ENCODE measurements around the gene SULF2. TPM values are rescaled to one million over a fixed set of nuclear protein-coding genes. Genes with fewer than 3 reads are reported as not detected.
"Not testable (repeated sequence)": the region's sequence is repeated elsewhere in the genome, so short reads cannot be mapped to it uniquely, and the experiment has no call there.

SULF2 gene
- total RNA-seq: 34.7 TPM
- 40.3 TPM for polyA plus RNA-seq

DNA sequence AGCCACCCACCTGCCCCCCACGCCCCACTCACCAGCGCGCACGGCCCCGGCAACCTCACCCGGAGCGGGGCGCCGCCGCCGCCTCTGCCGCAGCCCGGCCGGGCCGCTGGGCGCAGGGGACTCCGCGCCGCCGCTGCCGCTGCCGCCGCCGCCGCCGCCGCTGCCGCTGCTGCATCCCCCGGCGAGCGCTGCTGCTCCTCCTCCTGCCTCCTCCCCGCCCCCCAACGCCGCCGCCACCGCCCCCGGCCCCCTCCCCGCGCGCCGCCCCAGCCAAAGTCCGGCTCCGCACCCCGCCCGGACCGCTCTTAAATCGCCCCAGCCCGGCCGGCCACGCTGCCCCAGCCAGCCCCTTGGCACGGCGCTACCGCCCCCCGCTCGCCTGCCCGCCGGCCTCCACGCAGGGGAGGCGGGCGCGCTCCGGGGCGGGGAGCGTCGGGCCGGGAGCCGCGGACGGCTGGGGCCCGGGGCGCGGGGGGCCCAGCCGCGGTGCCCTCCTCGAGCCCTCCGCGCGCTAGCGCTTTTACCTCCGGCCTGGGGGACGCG is at the start of gene SULF2:
SULF2 (minus strand) TSS at position 171 of the 543 bp plus-strand sequence. CDS start 28,118 bp downstream, outside the sequence.
- WGBS: under 1% methylated on average over 73 of the region's 82 CpGs
- no peaks in the 10 kb centered on the region for H3K36me3 ChIP-seq (ENCODE audit: insufficient read depth)
- H3K27ac ChIP-seq (ENCODE audit: low read depth): no peak within 1 kb of the TSS
- peak within 1 kb of the TSS; percentile 48 for H3K4me3 ChIP-seq (ENCODE audit: low read depth, low read length)
- DNase-seq (ENCODE audit: extremely low spot score): no peak
- H3K4me1 ChIP-seq (ENCODE audit: insufficient read depth): no peaks in the 10 kb centered on the region

DNA sequence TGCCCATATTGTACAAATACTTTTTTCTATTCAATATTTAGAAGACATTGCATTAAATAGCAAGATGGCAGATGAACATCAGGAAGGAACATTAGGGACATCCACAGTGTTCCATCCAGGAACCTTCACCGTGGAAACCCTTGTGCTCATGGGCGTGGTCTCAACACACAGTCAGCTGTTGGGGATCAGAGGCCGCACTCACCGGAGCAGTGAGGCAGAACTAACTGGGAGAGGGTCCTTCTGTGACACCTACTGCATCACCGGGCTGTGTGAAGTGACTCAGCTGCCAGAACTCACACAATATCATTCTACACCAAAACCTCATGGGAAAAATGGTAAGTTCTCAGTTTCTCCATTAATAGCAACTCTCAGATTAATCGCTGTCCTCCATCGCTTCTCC is 46.4 kb upstream of the SULF2 start:
- H3K36me3 ChIP-seq (ENCODE audit: insufficient read depth); DNase-seq (ENCODE audit: extremely low spot score); H3K4me1 ChIP-seq (ENCODE audit: insufficient read depth); H3K27ac ChIP-seq (ENCODE audit: low read depth); H3K4me3 ChIP-seq (ENCODE audit: low read depth, low read length): not testable (repeated sequence)
- no CpG with 5 or more reads among the region's 7 CpGs for WGBS

DNA sequence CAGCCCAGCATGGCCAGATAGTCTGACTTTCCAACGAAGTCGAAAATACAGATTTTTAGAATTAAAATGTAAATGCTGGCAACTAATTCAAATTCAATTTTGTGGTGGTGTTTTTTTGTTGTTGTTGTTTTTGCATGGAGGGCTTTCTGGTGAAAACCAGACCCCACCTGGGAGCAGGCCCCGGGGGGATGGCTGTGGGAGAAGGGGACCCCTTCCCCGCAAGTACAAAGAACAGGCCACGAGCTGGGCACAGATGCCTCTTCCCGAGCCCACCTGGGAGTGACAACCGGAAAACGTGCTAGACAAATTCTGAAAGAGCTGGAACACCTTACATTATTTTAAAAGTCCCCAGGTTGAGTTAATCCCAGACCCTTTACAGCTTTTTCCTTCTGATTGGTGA is 41.4 kb upstream of the SULF2 start:
- not testable (repeated sequence) for H3K4me1 ChIP-seq (ENCODE audit: insufficient read depth); H3K27ac ChIP-seq (ENCODE audit: low read depth); H3K4me3 ChIP-seq (ENCODE audit: low read depth, low read length); H3K36me3 ChIP-seq (ENCODE audit: insufficient read depth); DNase-seq (ENCODE audit: extremely low spot score)
- 84% methylated on average over 8 of the region's 8 CpGs for WGBS

DNA sequence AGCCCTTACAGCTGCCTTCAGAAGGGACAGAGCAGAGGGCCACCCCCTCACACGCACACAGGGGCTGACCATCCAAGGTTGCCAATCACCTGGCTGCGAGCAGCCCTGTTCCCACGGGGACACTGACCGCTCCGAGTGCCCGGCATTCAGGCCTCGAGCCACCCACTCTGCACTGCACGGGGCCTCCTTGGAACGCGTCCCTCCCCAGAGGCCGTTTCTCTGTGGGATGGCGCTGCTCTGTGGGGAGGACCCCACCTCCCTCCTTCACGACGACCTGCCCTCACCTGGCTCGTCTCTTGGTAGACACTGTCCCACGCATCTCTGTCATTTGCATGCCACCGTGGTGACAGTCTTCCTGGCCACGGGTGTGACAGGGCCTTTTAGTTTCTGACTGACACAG is 40.7 kb upstream of the SULF2 start:
- 73% methylated on average over 18 of the region's 18 CpGs for WGBS

DNA sequence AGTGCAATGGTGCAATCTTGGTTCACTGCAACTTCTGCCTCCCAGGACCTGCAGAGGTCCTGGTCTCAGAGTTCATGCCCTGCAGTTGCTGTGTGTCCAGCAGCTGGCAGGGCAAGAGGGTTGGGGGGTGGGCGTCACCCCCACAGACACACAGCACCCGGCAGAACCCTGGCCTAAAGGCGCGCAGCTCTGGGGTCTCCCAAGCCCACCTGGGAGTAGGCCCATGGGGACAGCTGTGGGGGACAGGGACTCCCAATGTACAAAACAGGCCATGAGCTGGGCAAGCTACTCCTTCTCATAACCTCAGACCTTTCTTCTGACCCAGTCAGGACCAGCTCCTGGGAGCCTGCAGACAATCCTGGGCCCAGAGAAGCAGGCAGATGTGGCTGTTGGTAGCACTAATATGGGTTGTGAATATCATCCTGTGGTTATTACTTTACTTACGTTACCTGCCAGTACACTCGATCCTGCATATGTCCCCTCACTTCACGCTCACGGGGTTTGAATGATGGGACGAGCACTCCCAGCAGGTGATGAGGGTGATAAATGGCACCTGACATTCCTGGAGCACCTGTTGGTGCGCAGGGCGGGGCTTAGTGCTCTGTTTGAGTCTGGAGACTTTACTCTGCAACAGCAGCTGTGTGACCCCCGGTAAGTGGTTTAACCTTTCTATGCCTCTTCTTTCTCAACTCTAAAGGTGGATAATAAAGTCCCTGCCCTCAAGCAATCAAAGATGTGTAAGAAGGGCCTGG is 39.9 kb upstream of the SULF2 start:
- no peaks in the 10 kb centered on the region for H3K4me1 ChIP-seq (ENCODE audit: insufficient read depth)
- H3K27ac ChIP-seq (ENCODE audit: low read depth): no peak overlapping the region
- no peak overlapping the region for H3K4me3 ChIP-seq (ENCODE audit: low read depth, low read length)
- no peak for DNase-seq (ENCODE audit: extremely low spot score)
- no peaks in the 10 kb centered on the region for H3K36me3 ChIP-seq (ENCODE audit: insufficient read depth)
- 85% methylated on average over 12 of the region's 12 CpGs for WGBS

More for the DNA sequence above, 40.7 kb upstream of the SULF2 start:
- not testable (repeated sequence) for H3K4me3 ChIP-seq (ENCODE audit: low read depth, low read length); H3K27ac ChIP-seq (ENCODE audit: low read depth); H3K4me1 ChIP-seq (ENCODE audit: insufficient read depth); DNase-seq (ENCODE audit: extremely low spot score); H3K36me3 ChIP-seq (ENCODE audit: insufficient read depth)

DNA sequence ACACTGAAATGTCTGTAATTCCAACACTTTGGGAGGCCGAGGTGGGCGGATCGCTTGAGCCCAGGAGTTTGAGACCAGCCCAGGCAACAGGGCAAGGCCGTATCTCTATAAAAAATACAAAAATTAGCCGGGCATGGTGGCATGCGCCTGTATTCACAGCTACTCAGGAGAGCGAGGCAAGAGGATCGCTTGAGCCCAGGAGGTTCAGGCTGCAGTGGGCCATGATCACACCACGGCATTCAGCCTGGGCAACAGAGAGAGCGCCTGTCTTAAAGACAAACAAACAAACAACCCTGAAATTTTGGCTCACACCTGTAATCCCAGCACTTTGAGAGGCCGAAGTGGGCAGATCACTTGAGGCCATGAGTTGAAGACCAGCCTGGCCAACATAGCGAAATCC is 38.7 kb upstream of the SULF2 start:
- not testable (repeated sequence) for H3K36me3 ChIP-seq (ENCODE audit: insufficient read depth); DNase-seq (ENCODE audit: extremely low spot score); H3K27ac ChIP-seq (ENCODE audit: low read depth); H3K4me3 ChIP-seq (ENCODE audit: low read depth, low read length); H3K4me1 ChIP-seq (ENCODE audit: insufficient read depth)
- WGBS: 92% methylated on average over 12 of the region's 12 CpGs

DNA sequence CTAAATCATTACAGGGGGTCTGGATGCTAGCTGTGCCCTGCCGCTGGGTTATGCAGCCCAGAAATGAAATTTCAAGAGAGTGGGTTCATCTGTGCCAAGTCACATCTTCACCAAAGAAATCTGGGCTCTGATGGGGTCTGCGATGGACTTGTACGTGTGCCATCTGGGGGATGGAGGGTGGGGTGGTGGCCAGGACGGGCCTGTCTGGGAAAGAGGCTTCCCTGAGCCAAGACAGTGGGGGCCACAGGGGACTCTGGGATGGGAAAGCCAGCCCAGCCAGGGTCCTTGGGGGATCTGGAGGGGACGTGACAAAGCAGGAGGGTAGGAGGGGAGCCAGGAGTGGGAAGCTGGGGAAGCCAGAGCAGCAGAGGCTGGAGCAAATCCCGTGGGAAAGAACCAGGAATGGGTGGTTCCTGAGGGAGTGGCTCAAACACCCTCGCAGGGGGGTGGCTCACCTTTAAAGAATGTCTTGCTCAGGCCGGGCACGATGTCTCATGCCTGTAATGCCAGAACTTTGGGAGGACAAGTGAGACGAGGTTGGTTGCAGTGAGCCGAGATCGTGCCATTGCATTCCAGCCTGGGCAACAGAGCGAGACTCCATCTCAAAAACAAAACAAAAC is 36.3 kb upstream of the SULF2 start:
- H3K4me1 ChIP-seq (ENCODE audit: insufficient read depth): no peaks in the 10 kb centered on the region
- no peak overlapping the region for H3K4me3 ChIP-seq (ENCODE audit: low read depth, low read length)
- no peak for DNase-seq (ENCODE audit: extremely low spot score)
- no peak overlapping the region for H3K27ac ChIP-seq (ENCODE audit: low read depth)
- WGBS: 75% methylated on average over 13 of the region's 13 CpGs
- no peaks in the 10 kb centered on the region for H3K36me3 ChIP-seq (ENCODE audit: insufficient read depth)

DNA sequence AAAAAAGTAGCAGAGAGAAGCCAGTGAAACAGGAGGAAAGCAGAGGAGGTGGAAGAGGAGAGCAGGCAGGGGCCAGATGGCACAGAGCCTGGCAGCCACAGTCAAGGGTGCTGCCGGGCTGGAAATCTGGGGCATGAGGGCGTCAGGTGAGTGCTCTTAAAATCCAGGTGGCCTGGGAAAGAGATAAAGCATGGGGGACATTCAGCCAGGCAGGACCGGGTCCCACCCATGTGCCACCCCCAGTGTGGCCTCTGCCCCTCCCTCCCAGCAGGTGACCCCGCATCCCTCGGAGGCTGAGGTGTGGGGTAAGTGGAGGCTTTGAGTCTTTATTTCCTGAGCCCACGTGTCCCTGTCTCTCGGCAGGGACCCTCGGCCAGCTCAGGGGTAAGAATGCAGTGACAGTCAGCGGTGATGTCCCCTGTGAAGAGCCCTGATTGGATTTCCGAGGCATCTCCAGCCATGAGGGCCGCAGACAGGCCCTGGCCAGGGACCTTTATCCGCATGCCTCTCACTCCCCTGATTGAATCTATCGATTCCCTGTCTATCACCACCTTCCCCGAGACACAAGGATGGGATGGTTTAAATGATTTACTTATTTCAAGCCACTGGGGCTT is 33.8 kb upstream of the SULF2 start:
- Histone ChIP-seq H3K36me3 (ENCODE audit: insufficient read depth) (no peaks in the 10 kb centered on the region), H3K4me3 (ENCODE audit: low read depth, low read length) (no peak overlapping the region), H3K4me1 (ENCODE audit: insufficient read depth) (no peaks in the 10 kb centered on the region), H3K27ac (ENCODE audit: low read depth) (no peak overlapping the region)
- no peak for DNase-seq (ENCODE audit: extremely low spot score)
- WGBS: 77% methylated on average over 14 of the region's 14 CpGs

DNA sequence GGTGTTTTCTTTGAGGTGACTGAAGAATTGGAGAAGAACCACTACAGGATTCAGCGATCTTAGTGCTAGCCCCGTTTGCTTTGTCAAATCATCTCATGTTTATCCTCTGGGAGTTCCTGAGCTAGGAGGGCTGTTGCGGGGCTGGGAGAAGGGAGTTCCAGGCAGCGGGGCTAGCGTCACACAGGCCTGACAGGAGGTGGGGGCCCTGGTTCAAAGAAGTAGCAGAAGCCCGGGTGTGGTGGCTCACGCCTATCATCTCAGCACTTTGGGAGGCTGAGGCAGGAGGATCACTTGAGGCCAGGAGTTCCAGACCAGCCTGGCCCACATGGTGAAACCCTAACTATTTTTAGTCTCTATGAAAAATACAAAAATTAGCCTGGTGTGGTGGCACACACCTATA is 33.2 kb upstream of the SULF2 start:
- Histone ChIP-seq H3K4me3 (ENCODE audit: low read depth, low read length) (no peak overlapping the region), H3K36me3 (ENCODE audit: insufficient read depth) (no peaks in the 10 kb centered on the region), H3K27ac (ENCODE audit: low read depth) (no peak overlapping the region), H3K4me1 (ENCODE audit: insufficient read depth) (no peaks in the 10 kb centered on the region)
- no peak for DNase-seq (ENCODE audit: extremely low spot score)
- WGBS: 70% methylated on average over 7 of the region's 7 CpGs

DNA sequence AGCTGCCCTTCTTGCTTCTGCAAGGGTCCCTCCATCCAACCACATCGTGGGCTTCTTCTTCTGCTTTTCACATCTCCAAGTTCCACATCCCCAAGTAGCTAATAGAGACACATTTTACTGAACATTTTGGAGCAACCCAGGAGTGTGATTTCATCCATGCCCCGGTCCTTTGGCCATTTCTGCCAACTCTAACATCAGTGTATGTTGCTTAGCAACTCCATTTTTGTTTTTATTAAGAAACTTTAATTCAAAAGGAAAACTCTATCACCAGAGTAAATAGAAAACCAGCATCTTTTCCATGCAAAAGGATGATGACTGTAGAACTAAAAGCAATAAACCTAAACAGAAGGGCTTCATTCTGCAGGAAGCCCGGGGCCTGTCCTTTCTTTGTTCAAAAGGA is 32.7 kb upstream of the SULF2 start:
- 55% methylated on average over 3 of the region's 3 CpGs for WGBS
- Histone ChIP-seq H3K36me3 (ENCODE audit: insufficient read depth) (no peaks in the 10 kb centered on the region), H3K27ac (ENCODE audit: low read depth) (no peak overlapping the region), H3K4me3 (ENCODE audit: low read depth, low read length) (no peak overlapping the region), H3K4me1 (ENCODE audit: insufficient read depth) (no peaks in the 10 kb centered on the region)
- no peak for DNase-seq (ENCODE audit: extremely low spot score)

DNA sequence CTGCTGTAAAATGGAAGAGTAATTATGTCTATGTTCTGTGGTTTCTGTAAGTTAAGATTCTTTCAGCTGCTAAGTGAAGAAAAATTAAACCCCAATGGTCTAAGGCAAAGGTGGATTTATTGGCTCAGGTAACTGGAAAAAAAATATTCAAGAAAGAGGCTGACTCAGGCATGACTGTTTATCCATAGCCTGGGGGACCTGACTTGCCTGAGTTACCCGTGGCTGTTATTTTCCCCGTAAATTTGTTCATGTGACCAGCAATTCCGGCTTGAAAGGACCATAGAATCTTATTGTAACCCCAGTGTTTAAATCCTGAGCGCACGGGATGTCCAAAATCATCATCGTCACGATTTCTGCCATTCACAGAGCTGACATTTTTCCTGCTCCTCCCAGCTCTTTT is 32.3 kb upstream of the SULF2 start:
- Histone ChIP-seq H3K27ac (ENCODE audit: low read depth) (no peak overlapping the region), H3K4me1 (ENCODE audit: insufficient read depth) (no peaks in the 10 kb centered on the region), H3K4me3 (ENCODE audit: low read depth, low read length) (no peak overlapping the region), H3K36me3 (ENCODE audit: insufficient read depth) (no peaks in the 10 kb centered on the region)
- DNase-seq (ENCODE audit: extremely low spot score): no peak
- 74% methylated on average over 7 of the region's 7 CpGs for WGBS

DNA sequence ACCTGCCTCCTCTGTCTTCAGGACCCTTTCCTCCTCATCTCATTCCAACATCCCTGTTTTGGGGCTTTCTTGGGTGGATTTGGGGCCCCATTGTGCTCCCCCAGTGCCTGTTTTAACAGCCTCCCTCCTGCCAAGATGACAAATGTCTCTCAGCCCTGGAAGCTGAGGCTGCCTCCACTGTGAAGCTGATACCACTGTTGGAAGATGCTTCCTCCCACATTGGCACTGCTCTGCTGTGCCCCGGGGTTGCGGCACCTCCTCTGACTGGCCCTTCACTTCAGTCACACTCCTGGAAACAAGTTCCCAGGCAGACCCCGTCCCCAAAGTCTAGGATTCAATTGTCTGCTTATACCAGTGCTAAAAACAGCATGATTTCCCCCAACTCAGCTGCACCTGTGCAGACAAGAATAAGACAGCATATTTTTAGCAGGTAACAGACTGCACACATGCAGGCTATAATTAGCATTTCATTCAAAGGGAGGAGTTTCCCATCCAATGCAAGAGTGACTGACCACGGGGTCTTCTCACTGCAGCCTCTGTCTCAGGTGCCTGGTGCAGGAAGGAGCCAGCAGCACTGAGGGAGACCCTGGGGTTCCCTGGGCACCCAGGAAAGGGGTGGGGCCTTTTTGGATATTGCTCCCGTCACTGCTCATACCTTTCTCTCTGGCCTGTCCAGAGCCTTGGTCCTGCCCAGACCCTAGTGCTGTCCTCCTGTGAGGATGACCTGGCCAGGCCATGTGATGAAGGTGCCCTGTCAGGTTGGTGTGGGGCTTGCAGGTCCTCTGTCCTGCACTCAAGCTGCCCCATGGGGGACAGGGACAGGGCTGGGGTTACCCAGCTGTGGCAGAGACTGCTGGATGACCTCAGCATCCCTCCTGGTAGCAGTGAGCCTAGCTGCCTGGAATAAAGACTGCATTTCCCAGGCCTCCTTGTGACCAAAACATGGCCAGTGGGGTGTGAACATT is 31.5 kb upstream of the SULF2 start:
- Histone ChIP-seq H3K4me1 (ENCODE audit: insufficient read depth) (no peaks in the 10 kb centered on the region), H3K27ac (ENCODE audit: low read depth) (no peak overlapping the region), H3K36me3 (ENCODE audit: insufficient read depth) (no peaks in the 10 kb centered on the region), H3K4me3 (ENCODE audit: low read depth, low read length) (no peak overlapping the region)
- DNase-seq (ENCODE audit: extremely low spot score): no peak
- 62% methylated on average over 5 of the region's 5 CpGs for whole genome bisulfite sequencing

DNA sequence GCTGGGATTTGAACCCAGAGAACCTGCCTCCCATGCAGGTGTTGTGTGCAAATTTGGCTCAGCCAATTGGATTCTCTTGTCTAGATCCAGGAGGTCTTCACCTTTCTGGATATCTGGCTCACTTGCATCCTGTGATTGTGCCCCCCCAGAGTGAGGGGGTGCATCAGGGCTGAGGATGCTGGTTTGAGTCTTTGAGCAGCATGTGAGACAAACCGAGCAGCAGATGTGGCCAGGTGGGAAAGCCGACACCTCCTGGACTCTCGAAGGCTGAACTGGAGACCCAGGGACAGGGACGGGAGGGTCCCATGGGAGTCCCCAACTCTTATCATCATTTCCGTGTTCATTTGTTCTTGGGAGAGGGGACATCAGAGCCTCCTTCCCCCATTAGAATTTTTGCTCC is 30.6 kb upstream of the SULF2 start:
- WGBS: 60% methylated on average over 5 of the region's 5 CpGs
- Histone ChIP-seq H3K4me1 (ENCODE audit: insufficient read depth) (no peaks in the 10 kb centered on the region), H3K4me3 (ENCODE audit: low read depth, low read length) (no peak overlapping the region), H3K36me3 (ENCODE audit: insufficient read depth) (no peaks in the 10 kb centered on the region), H3K27ac (ENCODE audit: low read depth) (no peak overlapping the region)
- DNase-seq (ENCODE audit: extremely low spot score): no peak

Data from urinary bladder (tissue), 4 donors.